GM12864 (cell line): Measurements from ENCODE around the gene C10orf95.

Experiments
- DNase-seq: peaks from one replicate; pipeline ENCODE4 v3.0.0-alpha.2; 2011; ENCODE audit warnings: low read depth
- H3K4me3 ChIP-seq: 2 replicates; pipeline ENCODE4 v1.5.1; 2011; ENCODE audit warnings: mild to moderate bottlenecking, low read depth, low read length, control low read depth
- TF ChIP-seq, protein P1 (sequence below): IDR thresholded peaks from 2 replicates; pipeline ENCODE4 v1.5.1; 2011; ENCODE audit warnings: low read depth, mild to moderate bottlenecking, moderate library complexity, low read length, control low read depth, inconsistent platforms; ENCODE audit errors: missing control alignments

The C10orf95 gene

DNA sequence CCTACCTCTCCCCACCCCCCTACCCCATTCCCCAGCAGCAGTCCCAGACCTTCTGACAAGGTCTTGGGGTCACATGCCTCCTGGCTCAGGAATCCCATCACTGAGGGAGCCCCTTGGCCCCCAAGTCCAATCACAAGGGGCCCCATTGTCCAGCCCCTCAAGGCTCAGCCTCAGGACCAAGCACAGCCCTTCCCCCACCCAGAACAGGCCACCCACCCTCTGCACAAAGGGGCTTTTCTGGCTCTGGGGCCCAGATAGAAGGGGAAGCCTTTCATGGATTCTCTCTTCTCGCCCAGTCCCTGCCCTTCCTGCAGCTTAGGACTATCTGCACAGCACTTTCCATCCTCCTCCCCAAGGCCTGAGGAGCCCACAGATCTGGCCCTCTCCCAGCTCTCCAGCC is 25.9 kb downstream of the C10orf95 start:
- DNase-seq: no peak
- H3K4me3 ChIP-seq: no peak overlapping the region
- TF ChIP-seq, protein P1, sequence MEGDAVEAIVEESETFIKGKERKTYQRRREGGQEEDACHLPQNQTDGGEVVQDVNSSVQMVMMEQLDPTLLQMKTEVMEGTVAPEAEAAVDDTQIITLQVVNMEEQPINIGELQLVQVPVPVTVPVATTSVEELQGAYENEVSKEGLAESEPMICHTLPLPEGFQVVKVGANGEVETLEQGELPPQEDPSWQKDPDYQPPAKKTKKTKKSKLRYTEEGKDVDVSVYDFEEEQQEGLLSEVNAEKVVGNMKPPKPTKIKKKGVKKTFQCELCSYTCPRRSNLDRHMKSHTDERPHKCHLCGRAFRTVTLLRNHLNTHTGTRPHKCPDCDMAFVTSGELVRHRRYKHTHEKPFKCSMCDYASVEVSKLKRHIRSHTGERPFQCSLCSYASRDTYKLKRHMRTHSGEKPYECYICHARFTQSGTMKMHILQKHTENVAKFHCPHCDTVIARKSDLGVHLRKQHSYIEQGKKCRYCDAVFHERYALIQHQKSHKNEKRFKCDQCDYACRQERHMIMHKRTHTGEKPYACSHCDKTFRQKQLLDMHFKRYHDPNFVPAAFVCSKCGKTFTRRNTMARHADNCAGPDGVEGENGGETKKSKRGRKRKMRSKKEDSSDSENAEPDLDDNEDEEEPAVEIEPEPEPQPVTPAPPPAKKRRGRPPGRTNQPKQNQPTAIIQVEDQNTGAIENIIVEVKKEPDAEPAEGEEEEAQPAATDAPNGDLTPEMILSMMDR: no peak

GRCh38 chr10:102424916-102425315 is 26.4 kb downstream of the C10orf95 start:
- no peak overlapping the region for H3K4me3 ChIP-seq
- DNase-seq: no peak
- TF ChIP-seq, protein P1: no peak

DNA sequence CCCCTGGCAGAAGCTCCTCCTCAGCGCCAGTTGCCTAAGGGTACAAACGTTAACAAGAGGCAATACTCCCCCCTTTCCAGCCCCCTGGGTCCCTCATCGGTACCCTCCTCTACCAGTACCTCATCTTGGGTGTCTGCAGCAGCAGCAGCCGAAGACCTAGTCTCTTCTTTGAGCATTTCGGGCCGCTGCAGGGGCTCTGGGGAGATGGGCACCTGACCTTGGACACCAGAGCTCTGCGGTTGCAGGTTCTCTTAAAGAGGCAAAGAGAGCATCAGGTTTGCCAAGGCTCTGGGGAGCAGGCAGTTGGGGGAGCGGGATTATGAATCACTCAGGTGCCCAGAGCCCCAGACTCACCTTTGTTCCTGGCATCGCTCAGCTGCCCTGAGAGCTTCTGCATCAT is 27.2 kb downstream of the C10orf95 start:
- H3K4me3 ChIP-seq: no peak overlapping the region
- TF ChIP-seq, protein P1: no peak
- DNase-seq: no peak

DNA sequence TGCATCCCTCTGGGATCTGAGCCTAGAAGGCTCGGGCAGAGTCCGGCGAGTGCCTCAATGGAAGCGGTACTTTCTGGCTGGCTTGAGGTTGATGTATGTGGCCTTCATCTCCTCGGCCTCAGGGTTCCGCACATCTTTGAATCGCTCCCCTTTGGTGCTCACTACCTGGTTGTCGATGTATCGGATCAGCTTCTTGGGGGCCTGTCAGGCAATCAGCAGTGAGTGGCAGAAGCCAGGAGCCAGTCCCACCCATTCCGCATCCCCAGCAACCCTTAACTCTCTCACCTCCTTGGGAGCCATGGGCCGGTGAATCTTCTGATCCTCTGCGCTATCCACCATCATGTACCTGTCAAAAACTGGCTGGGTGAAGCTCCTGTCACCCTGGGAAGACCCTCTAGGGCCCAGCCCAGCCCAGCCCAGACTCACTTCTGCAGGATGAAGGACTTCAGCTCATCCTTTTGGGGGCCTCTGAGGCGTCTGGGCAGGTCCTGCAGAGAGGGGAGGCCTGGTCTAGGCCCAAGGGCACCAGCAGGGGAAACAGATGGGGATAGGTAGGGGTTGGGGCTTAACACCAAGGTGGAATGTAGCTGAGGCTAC is 27.9 kb downstream of the C10orf95 start:
- TF ChIP-seq, protein P1: no peak

GRCh38 chr10:102422545-102423129 is 28.7 kb downstream of the C10orf95 start:
- TF ChIP-seq, protein P1: peak; percentile 84
- H3K4me3 ChIP-seq: peak overlapping the region; percentile 73
- no peak for DNase-seq

More for the DNA sequence above, 27.9 kb downstream of the C10orf95 start:
- no peak overlapping the region for H3K4me3 ChIP-seq
- DNase-seq: no peak

GRCh38 chr10:102421757-102422512 is 29.4 kb downstream of the C10orf95 start:
- peak overlapping the region; percentile 73 for H3K4me3 ChIP-seq
- no peak for DNase-seq
- TF ChIP-seq, protein P1: no peak
